ENCODE measurements around the gene NSG2.

The NSG2 gene

GRCh38 chr5:174071484-174071883 is 26.0 kb downstream of the NSG2 start:
- TF ChIP-seq EZH2phosphoT487 (IDR thresholded peaks at IDR 0.05; ENCODE audit: borderline replicate concordance) (no peak), CTCF (conservative IDR thresholded peaks at IDR 0.05; ENCODE audit: low read length) (no peak)
- Histone ChIP-seq H4K20me1 (ENCODE audit: insufficient read depth, low read length, poor library complexity, severe bottlenecking) (no peaks in the 10 kb centered on the region), H3K4me3 (ENCODE audit: low read length, poor library complexity, severe bottlenecking) (no peak overlapping the region), H3K36me3 (ENCODE audit: insufficient read depth, low read length) (no peaks in the 10 kb centered on the region), H3K4me1 (ENCODE audit: insufficient read depth, low read length, poor library complexity, severe bottlenecking) (no peaks in the 10 kb centered on the region), H3K4me2 (ENCODE audit: low read depth, low read length, poor library complexity, severe bottlenecking) (no peak overlapping the region), H3K9ac (ENCODE audit: low read depth, low read length, poor library complexity, severe bottlenecking) (no peak overlapping the region), H2AFZ (ENCODE audit: low read length) (no peak overlapping the region), H3K9me2 (replicated peaks; ENCODE audit: low read depth, low read length) (no peaks in the 10 kb centered on the region), H3F3A (ENCODE audit: low read depth) (no peaks in the 10 kb centered on the region), H3K9me3 (ENCODE audit: insufficient read depth, low read depth, low read length) (no peaks in the 10 kb centered on the region), H3K27me3 (ENCODE audit: insufficient read depth, low read length, poor library complexity, severe bottlenecking) (no peaks in the 10 kb centered on the region), H3K79me2 (ENCODE audit: insufficient read depth, low read length) (no peaks in the 10 kb centered on the region)

- H3K4me1 ChIP-seq (ENCODE audit: insufficient read depth, low read length, poor library complexity, severe bottlenecking): no peaks in the 10 kb centered on the region
- no peak for TF ChIP-seq CTCF (conservative IDR thresholded peaks at IDR 0.05; ENCODE audit: low read length)
- TF ChIP-seq EZH2phosphoT487 (IDR thresholded peaks at IDR 0.05; ENCODE audit: borderline replicate concordance): no peak
- H2AFZ ChIP-seq (ENCODE audit: low read length): no peak overlapping the region
- H3K79me2 ChIP-seq (ENCODE audit: insufficient read depth, low read length): no peaks in the 10 kb centered on the region
- no peaks in the 10 kb centered on the region for H4K20me1 ChIP-seq (ENCODE audit: insufficient read depth, low read length, poor library complexity, severe bottlenecking)
- H3K4me2 ChIP-seq (ENCODE audit: low read depth, low read length, poor library complexity, severe bottlenecking): no peak overlapping the region
- H3K9me2 ChIP-seq (replicated peaks; ENCODE audit: low read depth, low read length): no peaks in the 10 kb centered on the region
- H3K36me3 ChIP-seq (ENCODE audit: insufficient read depth, low read length): no peaks in the 10 kb centered on the region
- no peak overlapping the region for H3K9ac ChIP-seq (ENCODE audit: low read depth, low read length, poor library complexity, severe bottlenecking)
- no peaks in the 10 kb centered on the region for H3K27me3 ChIP-seq (ENCODE audit: insufficient read depth, low read length, poor library complexity, severe bottlenecking)
- no peaks in the 10 kb centered on the region for H3F3A ChIP-seq (ENCODE audit: low read depth)
- no peak overlapping the region for H3K4me3 ChIP-seq (ENCODE audit: low read length, poor library complexity, severe bottlenecking)
- H3K9me3 ChIP-seq (ENCODE audit: insufficient read depth, low read depth, low read length): no peaks in the 10 kb centered on the region
Measured at GRCh38 chr5:174073122-174073660, 27.7 kb downstream of the NSG2 start.

- Histone ChIP-seq H3K4me1 (ENCODE audit: insufficient read depth, low read length, poor library complexity, severe bottlenecking) (no peaks in the 10 kb centered on the region), H3K79me2 (ENCODE audit: insufficient read depth, low read length) (no peaks in the 10 kb centered on the region), H3K9me3 (ENCODE audit: insufficient read depth, low read depth, low read length) (no peaks in the 10 kb centered on the region), H3K4me2 (ENCODE audit: low read depth, low read length, poor library complexity, severe bottlenecking) (no peak overlapping the region), H2AFZ (ENCODE audit: low read length) (no peak overlapping the region), H3K4me3 (ENCODE audit: low read length, poor library complexity, severe bottlenecking) (no peak overlapping the region), H4K20me1 (ENCODE audit: insufficient read depth, low read length, poor library complexity, severe bottlenecking) (no peaks in the 10 kb centered on the region), H3K27me3 (ENCODE audit: insufficient read depth, low read length, poor library complexity, severe bottlenecking) (no peaks in the 10 kb centered on the region), H3K9me2 (replicated peaks; ENCODE audit: low read depth, low read length) (no peaks in the 10 kb centered on the region), H3F3A (ENCODE audit: low read depth) (no peaks in the 10 kb centered on the region), H3K36me3 (ENCODE audit: insufficient read depth, low read length) (no peaks in the 10 kb centered on the region), H3K9ac (ENCODE audit: low read depth, low read length, poor library complexity, severe bottlenecking) (no peak overlapping the region)
- TF ChIP-seq EZH2phosphoT487 (IDR thresholded peaks at IDR 0.05; ENCODE audit: borderline replicate concordance) (no peak), CTCF (conservative IDR thresholded peaks at IDR 0.05; ENCODE audit: low read length) (no peak)
Measured at GRCh38 chr5:174074369-174074768, 28.9 kb downstream of the NSG2 start.
